ENCODE data around the gene ZNF71.

The ZNF71 gene

GRCh38 chr19:56617531-56617930 is 22.4 kb downstream of the ZNF71 start:
- peaks cover 32% of the 10 kb centered on the region for H4K20me1 ChIP-seq
- no peak for TF ChIP-seq Cebpa-rat (IDR thresholded peaks at IDR 0.05)
- H3K27me3 ChIP-seq: no peaks in the 10 kb centered on the region; the same call in 1 of the 2 replicates
- 0 out of 2 replicates have a peak overlapping the region, but pooled peaks have one; percentile 31 for H3K4me3 ChIP-seq
- no peak overlapping the region for H3K9ac ChIP-seq
- H3K4me1 ChIP-seq: no peaks in the 10 kb centered on the region
- no peak overlapping the region for H3K27ac ChIP-seq
- peaks cover 99% of the 10 kb centered on the region for H3K9me3 ChIP-seq
- H3K36me3 ChIP-seq: peaks cover 98% of the 10 kb centered on the region
- H3K4me2 ChIP-seq: no peak overlapping the region

GRCh38 chr19:56619121-56619520 is 24.0 kb downstream of the ZNF71 start:
- no peak for TF ChIP-seq Cebpa-rat (IDR thresholded peaks at IDR 0.05)
- Histone ChIP-seq H3K27ac (no peak overlapping the region), H3K36me3 (peaks cover 98% of the 10 kb centered on the region), H4K20me1 (peaks cover 38% of the 10 kb centered on the region), H3K4me1 (no peaks in the 10 kb centered on the region), H3K4me2 (no peak overlapping the region), H3K4me3 (no peak overlapping the region), H3K27me3 (no peaks in the 10 kb centered on the region; the same call in 1 of the 2 replicates), H3K9ac (no peak overlapping the region), H3K9me3 (peaks cover 95% of the 10 kb centered on the region)

- TF ChIP-seq Cebpa-rat (IDR thresholded peaks at IDR 0.05): no peak
- H3K4me3 ChIP-seq: no peak overlapping the region
- peaks cover 57% of the 10 kb centered on the region for H4K20me1 ChIP-seq
- no peaks in the 10 kb centered on the region; the same call in 1 of the 2 replicates for H3K27me3 ChIP-seq
- H3K27ac ChIP-seq: no peak overlapping the region
- H3K4me2 ChIP-seq: no peak overlapping the region
- no peaks in the 10 kb centered on the region for H3K4me1 ChIP-seq
- peaks cover 78% of the 10 kb centered on the region for H3K9me3 ChIP-seq
- H3K9ac ChIP-seq: no peak overlapping the region
- peaks cover 91% of the 10 kb centered on the region for H3K36me3 ChIP-seq
Observed at GRCh38 chr19:56622374-56622773, 27.3 kb downstream of the ZNF71 start.

GRCh38 chr19:56623006-56623405 is 27.9 kb downstream of the ZNF71 start:
- Histone ChIP-seq H3K4me3 (no peak overlapping the region), H3K4me2 (no peak overlapping the region), H3K27me3 (no peaks in the 10 kb centered on the region; the same call in 1 of the 2 replicates), H4K20me1 (peaks cover 58% of the 10 kb centered on the region), H3K9me3 (peaks cover 76% of the 10 kb centered on the region), H3K36me3 (peaks cover 89% of the 10 kb centered on the region), H3K9ac (no peak overlapping the region), H3K27ac (no peak overlapping the region), H3K4me1 (no peaks in the 10 kb centered on the region)
- TF ChIP-seq Cebpa-rat (IDR thresholded peaks at IDR 0.05): no peak

- Histone ChIP-seq H4K20me1 (peaks cover 68% of the 10 kb centered on the region), H3K4me3 (no peak overlapping the region), H3K27ac (no peak overlapping the region), H3K4me1 (no peaks in the 10 kb centered on the region), H3K9ac (no peak overlapping the region), H3K36me3 (peaks cover 67% of the 10 kb centered on the region), H3K4me2 (no peak overlapping the region), H3K27me3 (no peaks in the 10 kb centered on the region; the same call in 1 of the 2 replicates), H3K9me3 (peaks cover 59% of the 10 kb centered on the region)
- no peak for TF ChIP-seq Cebpa-rat (IDR thresholded peaks at IDR 0.05)
Observed at GRCh38 chr19:56625708-56626107, 30.6 kb downstream of the ZNF71 start.

GRCh38 chr19:56633021-56633420 is 37.9 kb downstream of the ZNF71 start:
- TF ChIP-seq Cebpa-rat (IDR thresholded peaks at IDR 0.05): no peak
- Histone ChIP-seq H3K4me1 (no peaks in the 10 kb centered on the region), H3K4me2 (no peak overlapping the region), H3K4me3 (no peak overlapping the region), H3K36me3 (0 out of 2 replicates have a peak, but pooled peaks cover 4% of the 10 kb centered on the region), H3K27ac (no peak overlapping the region), H3K9ac (no peak overlapping the region), H3K27me3 (no peaks in the 10 kb centered on the region), H3K9me3 (peaks cover 31% of the 10 kb centered on the region), H4K20me1 (peaks cover 54% of the 10 kb centered on the region; the same call in 1 of the 2 replicates)

- Histone ChIP-seq H3K9me3 (peaks cover 17% of the 10 kb centered on the region), H3K27ac (no peak overlapping the region)
Observed at GRCh38 chr19:56637976-56638555, 43.0 kb downstream of the ZNF71 start.

GRCh38 chr19:56639217-56639616 is 44.1 kb downstream of the ZNF71 start:
- H3K36me3 ChIP-seq: no peaks in the 10 kb centered on the region
- no peaks in the 10 kb centered on the region for H3K4me1 ChIP-seq
- no peak overlapping the region for H3K4me3 ChIP-seq
- TF ChIP-seq Cebpa-rat (IDR thresholded peaks at IDR 0.05): no peak
- H3K4me2 ChIP-seq: no peak overlapping the region
- no peak overlapping the region for H3K27ac ChIP-seq
- peaks cover 37% of the 10 kb centered on the region for H4K20me1 ChIP-seq
- H3K9ac ChIP-seq: no peak overlapping the region
- H3K27me3 ChIP-seq: no peaks in the 10 kb centered on the region
- H3K9me3 ChIP-seq: peaks cover 6% of the 10 kb centered on the region; the same call in 1 of the 2 replicates

More at GRCh38 chr19:56637976-56638555, 43.0 kb downstream of the ZNF71 start:
- Histone ChIP-seq H3K4me1 (no peaks in the 10 kb centered on the region), H3K4me3 (no peak overlapping the region), H3K4me2 (no peak overlapping the region), H3K9ac (no peak overlapping the region), H4K20me1 (peaks cover 37% of the 10 kb centered on the region), H3K27me3 (no peaks in the 10 kb centered on the region), H3K36me3 (no peaks in the 10 kb centered on the region)
- TF ChIP-seq Cebpa-rat (IDR thresholded peaks at IDR 0.05): no peak

GRCh38 chr19:56642711-56643459 is 47.8 kb downstream of the ZNF71 start, which contains the start of gene SMIM17:
Gene SMIM17, plus strand, starts transcription at chr19:56643159. Its CDS starts 2,509 bp downstream, at chr19:56645668.
- H4K20me1 ChIP-seq: peaks cover 19% of the 10 kb centered on the region
- no peaks in the 10 kb centered on the region for H3K4me1 ChIP-seq
- H3K9me3 ChIP-seq: peaks cover 10% of the 10 kb centered on the region; the same call in 1 of the 2 replicates
- H3K4me3 ChIP-seq: no peak within 1 kb of the TSS
- H3K4me2 ChIP-seq: no peak within 1 kb of the TSS
- no peak within 1 kb of the TSS for H3K9ac ChIP-seq
- no peaks in the 10 kb centered on the region for H3K27me3 ChIP-seq
- TF ChIP-seq Cebpa-rat (IDR thresholded peaks at IDR 0.05): no peak
- no peak within 1 kb of the TSS for H3K27ac ChIP-seq
- H3K36me3 ChIP-seq: no peaks in the 10 kb centered on the region

- Histone ChIP-seq H3K36me3 (no peaks in the 10 kb centered on the region), H3K27ac (no peak overlapping the region), H3K9me3 (peaks cover 10% of the 10 kb centered on the region; the same call in 1 of the 2 replicates), H3K4me3 (no peak overlapping the region), H3K4me1 (no peaks in the 10 kb centered on the region), H3K4me2 (no peak overlapping the region), H3K27me3 (no peaks in the 10 kb centered on the region), H4K20me1 (peaks cover 14% of the 10 kb centered on the region), H3K9ac (no peak overlapping the region)
- TF ChIP-seq Cebpa-rat (IDR thresholded peaks at IDR 0.05): no peak
Observed at GRCh38 chr19:56643460-56643955, 48.4 kb downstream of the ZNF71 start.
